NCI-H187 treated with DMSO at 0.1 percent for 48 hours (cell line): ENCODE data around the gene STAG3.
"Not testable (repeated sequence)": the region's sequence is repeated elsewhere in the genome, so short reads cannot be mapped to it uniquely, and the experiment has no call there.

ENCODE experiments used
- DNase-seq: peaks from one replicate; lab custom pipeline; 2025; lab: John Stamatoyannopoulos, UW

The STAG3 gene

DNA sequence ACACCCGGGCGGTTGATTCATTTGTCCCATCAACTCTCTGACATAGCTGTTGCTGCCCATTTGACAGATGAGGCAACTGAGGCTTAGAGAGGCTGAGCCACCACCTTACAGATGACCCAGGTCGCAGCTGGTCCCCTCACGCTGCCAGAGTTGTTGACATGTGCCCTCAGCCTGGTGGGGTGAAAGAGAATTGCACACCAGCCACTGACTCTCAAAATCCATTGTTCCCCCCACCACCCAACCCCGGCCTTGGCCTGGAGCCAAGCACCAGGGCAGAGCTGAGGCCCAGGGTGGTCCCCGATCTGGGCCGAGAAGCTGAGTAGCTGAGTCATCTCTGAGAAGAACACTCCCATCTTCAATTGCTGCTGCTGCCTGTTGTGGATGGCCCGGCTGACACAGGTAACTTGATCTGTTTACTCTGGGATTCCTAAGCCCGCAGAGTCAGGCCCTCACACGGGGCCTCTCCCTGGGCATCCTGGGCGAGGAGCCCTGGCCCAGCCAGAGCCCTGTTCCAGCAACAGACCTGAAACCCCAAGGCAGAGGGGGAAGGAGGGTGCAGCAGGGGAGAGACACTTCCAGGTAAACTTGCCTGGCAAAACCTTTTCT is 69.5 kb downstream of the STAG3 start:
- peak; percentile 39 for DNase-seq

DNA sequence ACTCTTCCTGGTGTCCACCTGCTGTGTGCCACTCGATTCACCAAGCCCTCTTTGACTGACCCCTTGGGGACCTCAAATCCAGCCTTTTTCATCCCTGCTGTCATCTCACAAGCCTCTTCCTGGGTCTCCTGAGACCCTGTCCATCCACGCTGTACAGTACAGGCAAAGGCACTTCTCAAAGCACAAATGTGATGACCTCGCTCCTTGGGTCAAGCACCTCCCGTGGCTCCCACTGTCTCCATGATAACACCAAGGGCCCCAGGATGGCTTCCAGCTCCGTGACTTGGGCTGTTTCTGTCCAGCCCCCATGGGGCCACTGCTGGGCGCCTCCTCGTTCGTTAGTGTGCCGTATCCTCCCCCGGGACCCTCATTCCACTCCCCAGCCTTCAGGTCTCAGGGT is 70.8 kb downstream of the STAG3 start:
- no peak for DNase-seq

DNA sequence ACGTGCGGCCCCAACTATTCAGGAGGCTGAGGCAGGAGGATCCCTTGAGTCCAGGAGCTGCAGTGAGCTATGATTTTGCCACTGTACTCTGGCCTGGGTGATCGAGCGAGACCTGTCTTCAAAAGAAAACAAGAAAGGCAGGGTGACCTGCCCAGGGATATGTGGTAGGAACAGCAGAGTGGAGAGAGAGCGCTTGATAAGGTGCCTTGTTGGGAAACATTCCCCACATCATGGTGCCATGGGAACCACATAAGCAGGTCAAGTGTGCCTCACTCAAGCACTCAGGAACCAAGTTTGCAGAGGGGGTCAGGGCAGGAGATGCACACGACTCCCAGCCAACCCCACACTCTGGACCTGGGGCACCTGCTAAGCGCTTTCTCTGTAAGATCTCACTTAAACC is 79.3 kb downstream of the STAG3 start:
- DNase-seq: no peak

DNA sequence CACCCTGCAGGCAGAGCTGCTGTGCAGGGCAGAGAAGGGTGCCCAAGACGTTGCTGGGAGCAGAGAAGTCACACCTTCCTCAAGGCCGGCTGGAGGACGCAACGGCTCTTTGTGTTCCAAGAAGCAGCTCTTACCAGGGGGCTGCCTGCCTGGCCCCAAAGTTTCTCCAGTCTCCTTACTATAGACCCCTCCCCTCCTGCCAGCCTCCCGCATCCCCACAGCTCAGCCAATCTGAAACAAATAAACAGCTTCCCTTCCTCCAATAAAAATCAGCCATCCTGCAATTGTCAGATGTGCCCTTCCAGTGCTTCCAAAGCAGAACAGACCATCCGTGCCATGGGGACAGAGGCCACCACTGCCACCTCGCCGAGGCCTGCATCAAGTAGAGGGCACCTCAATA is 82.3 kb downstream of the STAG3 start:
- not testable (repeated sequence) for DNase-seq

DNA sequence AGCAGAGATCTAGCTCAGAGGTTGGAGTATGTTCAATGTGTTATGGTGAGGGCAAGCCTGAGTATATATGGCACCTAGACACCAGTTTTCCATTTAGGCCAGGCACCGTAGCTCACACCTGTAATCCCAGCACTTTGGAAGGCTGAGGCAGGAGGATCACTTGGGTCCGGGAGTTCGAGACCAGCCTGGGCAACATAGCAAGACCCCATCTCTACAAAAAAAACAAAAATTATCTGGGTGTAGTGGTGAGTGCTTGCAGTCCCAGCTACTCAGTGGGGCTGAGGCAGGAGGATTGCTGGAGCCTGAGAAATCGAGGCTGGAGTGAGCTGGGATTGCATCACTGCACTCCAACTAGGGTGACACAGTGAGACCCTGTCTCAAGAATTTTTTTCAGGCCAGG is 85.2 kb downstream of the STAG3 start:
- DNase-seq: not testable (repeated sequence)
